Fibroblast of mammary gland (primary cell): ENCODE data around the gene ST6GALNAC6.

Experiments used
- DNase-seq: peaks from one replicate; pipeline ENCODE4 v3.0.0-alpha.2; 2010; ENCODE audit warnings: low read depth
- H3K4me3 ChIP-seq: 2 replicates; pipeline ENCODE4 v1.5.1; 2011; ENCODE audit warnings: low read depth, mild to moderate bottlenecking, low read length, moderate library complexity; ENCODE audit not compliant: control insufficient read depth
- CTCF ChIP-seq: conservative IDR thresholded peaks from 2 replicates; pipeline ENCODE4 v1.5.1; 2011; ENCODE audit warnings: low read depth, low read length, inconsistent platforms; ENCODE audit not compliant: control insufficient read depth, insufficient read depth

Gene ST6GALNAC6

DNA sequence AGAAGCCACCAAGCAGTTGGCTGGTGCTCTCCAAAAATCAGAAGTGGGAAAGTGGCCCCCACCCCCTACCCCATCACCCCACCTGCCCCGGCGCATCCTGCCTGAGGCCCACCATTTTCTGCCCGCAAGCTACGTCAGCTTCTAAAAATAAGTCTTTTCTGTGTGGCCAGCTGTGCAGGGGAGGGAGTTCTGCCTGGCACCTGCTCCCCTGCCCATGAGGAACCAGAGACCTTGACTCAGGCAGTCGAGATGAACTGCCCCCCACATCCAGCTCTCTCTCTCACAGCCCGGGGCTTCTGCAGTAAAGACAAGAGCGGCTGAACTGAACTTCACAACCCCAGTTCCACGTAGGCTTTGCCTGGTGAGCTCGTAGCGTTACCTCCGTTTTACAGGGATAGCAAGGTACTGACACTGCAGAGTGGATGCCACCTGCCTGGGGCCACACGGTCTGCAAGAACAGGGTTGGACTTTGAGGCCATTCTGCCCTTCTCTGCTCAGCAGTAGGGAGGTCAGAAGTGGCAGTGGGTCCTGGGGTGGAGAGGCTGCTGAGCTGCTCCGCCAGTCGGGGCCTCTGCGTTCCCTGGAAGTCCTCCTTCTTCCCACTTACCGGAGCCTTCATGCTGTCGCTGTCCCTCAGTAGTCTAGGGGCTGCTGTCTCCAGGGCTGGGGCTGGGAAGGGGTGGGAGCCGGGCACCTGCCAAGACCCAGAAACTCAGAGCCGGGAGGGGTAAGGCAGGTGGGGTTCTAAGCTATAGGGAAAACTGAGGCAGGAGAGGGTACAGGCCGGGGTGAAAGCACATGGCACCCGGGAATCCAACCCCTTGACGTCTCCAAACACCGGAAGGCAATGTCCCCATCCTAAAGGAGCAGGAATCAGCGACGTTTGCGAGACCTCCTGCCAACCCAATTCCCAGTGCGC is 16.7 kb upstream of the ST6GALNAC6 start:
- DNase-seq, result no peak
- TF ChIP-seq CTCF, result no peak
- H3K4me3 ChIP-seq, result peak overlapping the region; percentile 82

DNA sequence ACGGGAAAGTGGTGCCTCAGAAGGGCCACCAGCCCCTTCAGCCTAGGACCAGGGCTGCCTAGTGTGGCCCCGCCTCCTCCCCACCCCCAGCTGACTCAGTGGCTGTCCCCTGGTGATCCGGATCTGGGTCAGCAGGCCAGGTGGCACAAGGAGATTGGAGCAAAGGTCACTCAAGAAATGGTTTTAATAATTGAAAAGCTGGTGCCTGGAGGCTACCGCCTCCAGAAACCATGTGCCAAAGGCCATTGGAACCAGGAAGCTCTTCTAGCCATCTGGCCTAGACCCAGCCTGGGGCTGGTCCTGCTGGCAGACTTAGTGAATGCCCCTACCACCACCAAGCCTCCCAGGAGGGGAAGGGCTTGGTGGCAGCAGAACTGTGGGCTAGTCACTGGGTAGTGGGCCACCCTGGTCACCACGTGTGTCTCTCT is 15.9 kb upstream of the ST6GALNAC6 start:
- no peak for TF ChIP-seq CTCF
- H3K4me3 ChIP-seq, result peak overlapping the region; percentile 82
- no peak for DNase-seq

GRCh38 chr9:127913682-127914081 is 14.3 kb upstream of the ST6GALNAC6 start:
- TF ChIP-seq CTCF, result no peak
- H3K4me3 ChIP-seq, result no peak overlapping the region
- DNase-seq, result no peak

DNA sequence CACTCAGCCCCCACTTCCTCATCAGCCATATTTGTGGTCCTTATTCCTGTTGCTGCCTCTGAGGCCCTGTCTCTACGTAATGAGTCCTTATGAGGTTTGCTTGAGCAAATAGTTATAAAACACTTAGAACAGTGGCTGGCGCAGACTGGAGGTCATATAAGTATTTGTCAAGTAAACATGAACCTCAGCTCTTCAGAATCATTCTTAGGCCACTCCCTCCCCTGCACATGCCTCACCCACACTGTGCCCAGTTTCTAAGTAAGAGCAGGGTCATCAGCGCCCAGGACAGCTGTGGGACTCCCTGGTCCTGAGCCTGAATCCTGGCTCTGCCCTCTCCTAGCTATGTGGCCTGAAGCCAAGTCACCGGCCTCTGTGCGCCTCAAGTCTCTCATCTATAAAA is 13.5 kb upstream of the ST6GALNAC6 start:
- no peak for TF ChIP-seq CTCF
- DNase-seq, result no peak
- H3K4me3 ChIP-seq, result no peak overlapping the region

DNA sequence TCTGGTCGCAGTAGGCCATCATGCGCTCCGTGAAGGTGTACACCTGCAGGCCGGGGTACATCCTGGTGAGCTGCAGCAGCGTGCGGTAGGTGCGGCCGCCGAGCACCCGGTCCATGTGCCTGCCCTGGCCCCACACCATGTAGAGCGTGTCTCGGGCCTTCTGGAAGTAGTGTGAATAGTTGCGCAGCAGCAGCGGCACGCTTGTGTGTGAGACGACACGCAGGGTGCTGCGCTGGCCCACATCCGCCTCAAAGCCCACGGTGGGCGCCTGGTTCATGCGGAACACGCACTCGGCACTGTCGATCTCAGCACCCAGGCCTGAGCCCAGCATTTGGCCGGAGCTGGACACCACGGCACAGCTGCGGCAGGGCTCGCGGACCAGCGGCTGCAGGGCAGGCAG is 12.9 kb upstream of the ST6GALNAC6 start:
- DNase-seq, result no peak
- no peak overlapping the region for H3K4me3 ChIP-seq
- no peak for TF ChIP-seq CTCF

DNA sequence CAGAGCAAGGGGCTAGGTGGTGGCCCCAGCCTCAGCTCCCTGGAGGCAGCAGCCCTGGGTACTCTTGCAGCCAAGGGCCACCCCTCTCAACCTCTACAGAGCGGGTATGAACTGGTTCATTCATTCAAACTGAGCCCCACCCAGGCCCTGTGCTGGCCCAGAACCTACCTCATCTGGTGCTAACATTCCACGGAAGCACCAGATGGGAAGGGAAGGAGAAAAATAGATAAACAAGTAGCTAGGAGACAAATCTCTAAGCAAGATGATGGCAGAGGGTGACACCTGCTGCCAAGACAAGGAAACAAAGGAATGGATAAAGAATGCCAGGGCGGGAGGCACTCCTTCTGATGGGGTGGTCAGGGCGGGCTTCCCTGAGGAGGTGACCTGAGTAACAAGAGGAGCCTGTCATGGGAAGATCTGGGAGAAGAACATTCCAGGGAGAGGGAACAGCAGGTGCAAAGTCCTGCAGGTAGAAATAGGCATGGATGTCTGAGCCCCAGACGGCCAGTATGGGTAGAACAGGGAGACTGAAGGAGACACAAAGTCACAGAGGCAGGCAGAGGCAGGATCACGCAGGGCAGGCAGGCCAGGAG is 11.3 kb upstream of the ST6GALNAC6 start:
- TF ChIP-seq CTCF, result peak; percentile 10
- peak; percentile 43 for DNase-seq
- no peak overlapping the region for H3K4me3 ChIP-seq
